ENCODE results near the gene SCAMP1.
A peak's percentile ranks its signal among the peaks of the same experiment; 100 is the strongest.
"Not testable (repeated sequence)": the region's sequence is repeated elsewhere in the genome, so short reads cannot be mapped to it uniquely, and the experiment has no call there.

SCAMP1 gene

GRCh38 chr5:78354066-78354670, 6.2 kb upstream of the SCAMP1 start:
- TF ChIP-seq CTCF (IDR thresholded peaks at IDR 0.05; ENCODE audit: unreplicated experiment in 3 of 3), result no peak
- H3K27ac Mint-ChIP-seq, result no peak overlapping the region
- peaks cover 8% of the 10 kb centered on the region for H3K4me1 Mint-ChIP-seq
- no peak overlapping the region for H3K4me3 Mint-ChIP-seq
- peaks cover 4% of the 10 kb centered on the region for H3K36me3 Mint-ChIP-seq (ENCODE audit: low read depth)
- no peaks in the 10 kb centered on the region for H3K9me3 Mint-ChIP-seq
- H3K27me3 Mint-ChIP-seq (ENCODE audit: low read depth), result no peaks in the 10 kb centered on the region

- H3K27me3 Mint-ChIP-seq (ENCODE audit: low read depth), result no peaks in the 10 kb centered on the region
- no peak overlapping the region for H3K4me3 Mint-ChIP-seq
- no peak for TF ChIP-seq CTCF (IDR thresholded peaks at IDR 0.05; ENCODE audit: unreplicated experiment in 3 of 3)
These were observed 4.9 kb upstream of the SCAMP1 start for GRCh38 chr5:78355561-78355960.

GRCh38 chr5:78359455-78359830, 974 bp upstream of the SCAMP1 start:
- Mint-ChIP-seq H3K4me3 (peak overlapping the region; percentile 89 to 98 (median 95)), H3K27ac (peak overlapping the region; percentile 92 to 96 (median 94)), H3K4me1 (peaks cover 32% of the 10 kb centered on the region)
- not testable (repeated sequence) for H3K27me3 Mint-ChIP-seq (ENCODE audit: low read depth); H3K9me3 Mint-ChIP-seq; H3K36me3 Mint-ChIP-seq (ENCODE audit: low read depth)

More at GRCh38 chr5:78355561-78355960, 4.9 kb upstream of the SCAMP1 start:
- H3K27ac Mint-ChIP-seq, result no peak overlapping the region
- H3K36me3 Mint-ChIP-seq (ENCODE audit: low read depth), result peaks cover 7% of the 10 kb centered on the region
- H3K4me1 Mint-ChIP-seq, result peaks cover 13% of the 10 kb centered on the region
- H3K9me3 Mint-ChIP-seq, result no peaks in the 10 kb centered on the region

GRCh38 chr5:78360674-78360923, 182 bp downstream of the SCAMP1 start:
- Mint-ChIP-seq H3K27ac (peak overlapping the region; percentile 89 to 96 (median 94)), H3K36me3 (ENCODE audit: low read depth) (peaks cover 7% of the 10 kb centered on the region), H3K9me3 (no peaks in the 10 kb centered on the region), H3K4me3 (peak overlapping the region; percentile 89 to 98 (median 95)), H3K4me1 (peaks cover 32% of the 10 kb centered on the region), H3K27me3 (ENCODE audit: low read depth) (no peaks in the 10 kb centered on the region)
- peak in 1 of 3 experiments; percentile 3 for TF ChIP-seq CTCF (IDR thresholded peaks at IDR 0.05; ENCODE audit: unreplicated experiment in 3 of 3)

GRCh38 chr5:78360924-78361630, 660 bp downstream of the SCAMP1 start:
- peak overlapping the region; percentile 89 to 98 (median 95) for H3K4me3 Mint-ChIP-seq
- peak overlapping the region; percentile 92 to 96 (median 94) for H3K27ac Mint-ChIP-seq
- H3K27me3 Mint-ChIP-seq (ENCODE audit: low read depth), result no peaks in the 10 kb centered on the region
- H3K4me1 Mint-ChIP-seq, result peaks cover 32% of the 10 kb centered on the region
- H3K36me3 Mint-ChIP-seq (ENCODE audit: low read depth), result peaks cover 7% of the 10 kb centered on the region
- peak in 2 of 3 experiments; percentile 28 to 32 for TF ChIP-seq CTCF (IDR thresholded peaks at IDR 0.05; ENCODE audit: unreplicated experiment in 3 of 3)
- H3K9me3 Mint-ChIP-seq, result no peaks in the 10 kb centered on the region

- H3K27me3 Mint-ChIP-seq (ENCODE audit: low read depth), result no peaks in the 10 kb centered on the region
- H3K9me3 Mint-ChIP-seq, result no peaks in the 10 kb centered on the region
- H3K4me3 Mint-ChIP-seq, result peak overlapping the region; percentile 89 to 98 (median 95)
- H3K27ac Mint-ChIP-seq, result peak overlapping the region; percentile 79 to 96 (median 92)
- no peak for TF ChIP-seq CTCF (IDR thresholded peaks at IDR 0.05; ENCODE audit: unreplicated experiment in 3 of 3)
- H3K4me1 Mint-ChIP-seq, result peaks cover 32% of the 10 kb centered on the region
- peaks cover 7% of the 10 kb centered on the region for H3K36me3 Mint-ChIP-seq (ENCODE audit: low read depth)
These were observed 1.2 kb downstream of the SCAMP1 start for GRCh38 chr5:78361631-78361993.
